GM12892 (cell line): ENCODE data around the gene BRF1.

Experiments
- POLR2A ChIP-seq: IDR thresholded peaks from 2 replicates; pipeline ENCODE4 v1.6.1; 2011; ENCODE audit warnings: low read depth, low read length, control low read depth
- TAF1 ChIP-seq: IDR thresholded peaks from 2 replicates; pipeline ENCODE4 v1.6.1; 2011; ENCODE audit warnings: low read depth, mild to moderate bottlenecking, control low read depth, low read length, borderline replicate concordance

DNA sequence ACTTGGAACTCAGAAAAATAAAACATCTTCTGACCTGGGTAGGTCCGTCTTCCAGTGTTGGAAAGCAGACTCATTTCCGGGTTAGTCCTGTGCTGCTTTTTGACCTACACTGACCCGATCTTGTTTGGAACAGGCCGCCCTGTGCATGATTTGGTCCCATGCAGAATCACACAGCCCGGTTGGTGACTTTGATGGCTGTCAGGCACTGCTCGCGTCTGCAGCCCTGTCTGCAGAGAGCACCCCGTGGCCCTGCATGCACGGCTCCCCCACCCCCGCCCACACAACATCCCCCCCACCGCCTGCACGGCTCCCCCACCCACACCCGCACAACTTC is 45.4 kb upstream of the BRF1 start:
- no peak for TF ChIP-seq TAF1
- no peak for TF ChIP-seq POLR2A
